H1 (cell line): ENCODE results near the gene CNNM2. TPM values are rescaled to one million over a fixed set of nuclear protein-coding genes. Genes with fewer than 3 reads are reported as not detected.

Experiments used
- CTCF ChIA-PET: fragments of 300-600 bp; sonication (Branson Sonifier 250); formaldehyde crosslinking; loops from one replicate; lab custom pipeline; 2021; ENCODE audit not compliant: partially characterized antibody; lab: Charles Lee
- POLR2A ChIA-PET: fragments of 300-600 bp; sonication (Branson Sonifier 250); formaldehyde crosslinking; loops from one replicate; lab custom pipeline; 2021; ENCODE audit warnings: inconsistent platforms; ENCODE audit not compliant: partially characterized antibody; lab: Charles Lee
- DNase-seq, 2 experiments: peaks; one replicate each; pipeline versions ENCODE4 v3.0.0 to v3.0.0-alpha.2; 2010 to 2022; ENCODE audit warnings: low spot score in 2 of 2, low read depth in 1 of 2, mixed read lengths in 1 of 2
- FAIRE-seq: peaks from 2 replicates; lab custom pipeline; 2011; peaks lifted over from hg19 to GRCh38; lab: Jason Lieb, UNC
- H2AFZ ChIP-seq: 2 replicates; pipeline ENCODE4 v1.8.1; 2012; ENCODE audit warnings: low read length, inconsistent platforms
- H2AK5ac ChIP-seq: 2 replicates; pipeline ENCODE4 v1.6.1; 2013; ENCODE audit warnings: low read depth, low read length
- H2BK120ac ChIP-seq: replicated peaks from 2 replicates; pipeline ENCODE3; 2013; ENCODE audit warnings: low read depth, low read length, inconsistent platforms
- H2BK12ac ChIP-seq: 2 replicates; pipeline ENCODE4 v1.6.1; 2013; ENCODE audit warnings: low read depth, low read length
- H2BK15ac ChIP-seq: 2 replicates; pipeline ENCODE4 v1.6.1; 2013; ENCODE audit warnings: low read length
- H2BK20ac ChIP-seq: 2 replicates; pipeline ENCODE4 v1.6.1; 2013; ENCODE audit warnings: low read length
- H2BK5ac ChIP-seq: 2 replicates; pipeline ENCODE4 v1.6.1; 2013; ENCODE audit warnings: low read depth, low read length
- H3K14ac ChIP-seq: 2 replicates; pipeline ENCODE4 v1.6.1; 2013; ENCODE audit warnings: inconsistent platforms; ENCODE audit not compliant: insufficient read length
- H3K18ac ChIP-seq: 2 replicates; pipeline ENCODE4 v1.6.1; 2013; ENCODE audit warnings: low read length; ENCODE audit errors: extremely low read depth
- H3K23ac ChIP-seq: 2 replicates; pipeline ENCODE4 v1.6.1; 2013; ENCODE audit warnings: inconsistent platforms; ENCODE audit not compliant: insufficient read length
- H3K23me2 ChIP-seq: 2 replicates; pipeline ENCODE4 v1.6.1; 2013; ENCODE audit warnings: low read depth, low read length
- H3K27ac ChIP-seq: 2 replicates; pipeline ENCODE4 v1.6.1; 2011; ENCODE audit warnings: low read depth, low read length, inconsistent platforms
- H3K27me3 ChIP-seq, 4 experiments: replicated peaks in 1 of 4; 1 replicate in 1 of 4; 2 replicates in 3 of 4; pipeline versions ENCODE4 v1.6.1 to v1.8.1; 2011 to 2013; ENCODE audit warnings: low read length in 3 of 4, mild to moderate bottlenecking in 3 of 4, inconsistent platforms in 2 of 4, mixed read lengths in 2 of 4, moderate library complexity in 1 of 4; ENCODE audit not compliant: control insufficient read depth in 3 of 4, insufficient read depth in 3 of 4; ENCODE audit errors: extremely low read depth in 1 of 4
- H3K36me3 ChIP-seq, 4 experiments: 2 replicates each; pipeline versions ENCODE4 v1.6.1 to v1.8.1; 2011 to 2013; ENCODE audit warnings: mild to moderate bottlenecking in 4 of 4, low read length in 3 of 4, moderate library complexity in 2 of 4, control low read depth in 1 of 4, inconsistent platforms in 1 of 4; ENCODE audit not compliant: insufficient read depth in 4 of 4, control insufficient read depth in 2 of 4
- H3K4ac ChIP-seq: replicated peaks from 2 replicates; pipeline ENCODE3; 2013; ENCODE audit warnings: low read length, low read depth, mixed read lengths, inconsistent platforms; ENCODE audit not compliant: insufficient read length
- H3K4me1 ChIP-seq, 4 experiments: replicated peaks in 1 of 4; 1 replicate in 1 of 4; 2 replicates in 3 of 4; pipeline versions ENCODE4 v1.6.1 to v1.8.1; 2011 to 2013; ENCODE audit warnings: low read length in 3 of 4, inconsistent platforms in 2 of 4, mixed read lengths in 1 of 4; ENCODE audit not compliant: insufficient read depth in 4 of 4, control insufficient read depth in 3 of 4
- H3K4me2 ChIP-seq, 2 experiments: 2 replicates each; pipeline versions ENCODE4 v1.6.1 to v1.8.1; 2011 to 2013; ENCODE audit warnings: low read depth in 2 of 2, low read length in 2 of 2, control low read depth in 1 of 2, inconsistent platforms in 1 of 2, mild to moderate bottlenecking in 1 of 2; ENCODE audit not compliant: insufficient read depth in 1 of 2
- H3K4me3 ChIP-seq, 4 experiments: fragments of 200-600, 300-600 bp in 1 of 4; sonication (generic), shearing (Covaris generic), sonication (Bioruptor Twin) in 1 of 4; 2 replicates each; pipeline versions ENCODE4 v1.5.1 to v1.8.1; 2011 to 2016; ENCODE audit warnings: low read length in 4 of 4, low read depth in 3 of 4, control low read depth in 2 of 4, inconsistent platforms in 2 of 4, mild to moderate bottlenecking in 2 of 4, mixed read lengths in 1 of 4, moderate library complexity in 1 of 4; ENCODE audit not compliant: insufficient read depth in 2 of 4; ENCODE audit errors: extremely low read depth in 1 of 4
- H3K56ac ChIP-seq: replicated peaks from 2 replicates; pipeline ENCODE3; 2013; ENCODE audit warnings: low read depth, mild to moderate bottlenecking, mixed read lengths, low read length, inconsistent platforms; ENCODE audit not compliant: insufficient read length
- H3K79me1 ChIP-seq: 2 replicates; pipeline ENCODE4 v1.6.1; 2013; ENCODE audit warnings: low read depth, low read length, control low read depth
- H3K79me2 ChIP-seq, 2 experiments: 2 replicates each; pipeline versions ENCODE4 v1.6.1 to v1.8.1; 2012 to 2013; ENCODE audit warnings: low read length in 2 of 2, mild to moderate bottlenecking in 2 of 2, inconsistent platforms in 1 of 2; ENCODE audit not compliant: insufficient read depth in 2 of 2, control insufficient read depth in 1 of 2
- H3K9ac ChIP-seq, 4 experiments: replicated peaks in 1 of 4; 1 replicate in 1 of 4; 2 replicates in 3 of 4; pipeline versions ENCODE4 v1.6.1 to v1.8.1; 2011 to 2013; ENCODE audit warnings: low read depth in 3 of 4, low read length in 3 of 4, control low read depth in 2 of 4, mild to moderate bottlenecking in 2 of 4, moderate library complexity in 2 of 4, inconsistent platforms in 1 of 4; ENCODE audit errors: extremely low read depth in 1 of 4
- H3K9me3 ChIP-seq, 2 experiments: 2 replicates each; pipeline versions ENCODE4 v1.6.1 to v1.8.1; 2012 to 2013; ENCODE audit warnings: mild to moderate bottlenecking in 2 of 2, moderate library complexity in 2 of 2, control low read depth in 1 of 2, inconsistent platforms in 1 of 2, low read depth in 1 of 2, low read length in 1 of 2, mixed read lengths in 1 of 2; ENCODE audit not compliant: insufficient read depth in 2 of 2
- H4K20me1 ChIP-seq, 2 experiments: replicated peaks in 1 of 2; 2 replicates each; pipeline versions ENCODE3 to v1.8.1; 2011 to 2013; ENCODE audit warnings: inconsistent platforms in 2 of 2, low read length in 2 of 2, mild to moderate bottlenecking in 1 of 2; ENCODE audit not compliant: insufficient read depth in 2 of 2, control insufficient read depth in 1 of 2
- H4K5ac ChIP-seq: 2 replicates; pipeline ENCODE4 v1.6.1; 2013; ENCODE audit warnings: low read length, low read depth, mixed read lengths, inconsistent platforms; ENCODE audit not compliant: insufficient read length
- H4K8ac ChIP-seq: 2 replicates; pipeline ENCODE4 v1.8.0; 2013; ENCODE audit warnings: mild to moderate bottlenecking, moderate library complexity, low read length, inconsistent platforms; ENCODE audit not compliant: insufficient read depth; ENCODE audit errors: extremely low read depth
- H4K91ac ChIP-seq: replicated peaks from 2 replicates; pipeline ENCODE3; 2013; ENCODE audit warnings: low read length, mixed read lengths, inconsistent platforms; ENCODE audit not compliant: insufficient read length
- CHD2 ChIP-seq: IDR thresholded peaks from 2 replicates; pipeline ENCODE4 v1.6.1; 2012; ENCODE audit warnings: low read length, improper control_type of control experiment
- EGR1 ChIP-seq: IDR thresholded peaks from 2 replicates; pipeline ENCODE4 v1.6.1; 2011; ENCODE audit warnings: low read depth, low read length, borderline replicate concordance
- EZH2 ChIP-seq: fragments of 200-600 bp; sonication (generic); IDR thresholded peaks from 2 replicates; pipeline ENCODE4 v1.7.1; 2012; ENCODE audit warnings: low read depth, mild to moderate bottlenecking, moderate library complexity, low read length, inconsistent platforms; ENCODE audit not compliant: severe bottlenecking
- PHF8 ChIP-seq: fragments of 200-600 bp; sonication (generic); conservative IDR thresholded peaks from 2 replicates; pipeline ENCODE4 v1.7.1; 2012; ENCODE audit warnings: low read depth, mild to moderate bottlenecking, inconsistent platforms, low read length, moderate library complexity
- POU5F1 ChIP-seq: IDR thresholded peaks from 2 replicates; pipeline ENCODE4 v1.6.1; 2011; ENCODE audit warnings: low read depth, mild to moderate bottlenecking, low read length, moderate library complexity
- SAP30 ChIP-seq: fragments of 300-600 bp; sonication (generic); IDR thresholded peaks from 2 replicates; pipeline ENCODE4 v1.7.1; 2012; ENCODE audit warnings: low read length, moderate library complexity, mild to moderate bottlenecking, inconsistent platforms; ENCODE audit not compliant: insufficient read depth, insufficient replicate concordance
- SP1 ChIP-seq: IDR thresholded peaks from 2 replicates; pipeline ENCODE4 v1.6.1; 2011; ENCODE audit warnings: low read depth, low read length
- SP2 ChIP-seq: IDR thresholded peaks from 2 replicates; pipeline ENCODE4 v1.6.1; 2012; ENCODE audit warnings: mild to moderate bottlenecking, low read length, inconsistent platforms
- SUZ12 ChIP-seq: fragments of 200-600 bp; sonication (generic); IDR thresholded peaks from 2 replicates; pipeline ENCODE4 v1.6.1; 2012; ENCODE audit warnings: mild to moderate bottlenecking, inconsistent platforms, low read length, moderate library complexity, mixed read lengths
- WGBS, 2 experiments: shearing (Covaris generic) in 1 of 2; methylation state at CpG; one replicate each; pipeline versions ENCODE4 v1.1.6 to v1.1.7; 2013 to 2015; ENCODE audit warnings: low lambda C conversion rate in 2 of 2, mixed read lengths in 2 of 2, inconsistent platforms in 1 of 2, low coverage in 1 of 2, missing lambda C conversion rate in 1 of 2; ENCODE audit not compliant: insufficient replicate concordance in 2 of 2, insufficient coverage in 1 of 2, insufficient read length in 1 of 2; ENCODE audit errors: extremely low coverage in 1 of 2, missing lambda C conversion rate in 1 of 2; 5-methylcytosine and 5-hydroxymethylcytosine counted together
- polyA plus RNA-seq, 7 experiments: library from polyadenylated mRNA; depleted of rRNA in 3 of 7; stranded (reverse) in 5 of 7; unstranded in 2 of 7; fragments of >200 nt in 5 of 7; fragments of 200-250 nt in 2 of 7; gene quantifications; 1 replicate in 5 of 7; 2 replicates in 1 of 7; 4 replicates in 1 of 7; pipeline versions ENCODE4 v1.2.1 to v1.2.3, GENCODE V29; 2011 to 2013; ENCODE audit warnings: missing spikeins in 2 of 7, mixed read lengths in 2 of 7
- total RNA-seq: library from RNA; stranded (reverse); fragmentation: NEBNext Ultra II Directional; extraction: Animal tissue kit (Norgen Biotek cat#: 25700); gene quantifications from 2 replicates; pipeline ENCODE4 v1.2.1, GENCODE V29; 2021
- TF ChIP-seq, protein P1 (sequence below): IDR thresholded peaks from 2 replicates; pipeline ENCODE4 v1.6.1; 2012; ENCODE audit warnings: inconsistent platforms
- TF ChIP-seq, protein P2 (sequence below), 3 experiments: IDR thresholded peaks; 1 replicate in 2 of 3; 2 replicates in 1 of 3; pipeline versions ENCODE4 v1.5.1 to v1.6.1; 2011; ENCODE audit warnings: low read length in 3 of 3, mild to moderate bottlenecking in 3 of 3, inconsistent platforms in 2 of 3, low read depth in 1 of 3, moderate library complexity in 1 of 3; ENCODE audit not compliant: insufficient read depth in 1 of 3; ENCODE audit errors: control extremely low read depth in 1 of 3

CNNM2 gene
- total and polyA plus RNA-seq, 2 of the 8 experiments (the other 6 are each of a cell fraction or from before 2014, with no cell fraction given): 7.3 to 23.6 TPM

DNA sequence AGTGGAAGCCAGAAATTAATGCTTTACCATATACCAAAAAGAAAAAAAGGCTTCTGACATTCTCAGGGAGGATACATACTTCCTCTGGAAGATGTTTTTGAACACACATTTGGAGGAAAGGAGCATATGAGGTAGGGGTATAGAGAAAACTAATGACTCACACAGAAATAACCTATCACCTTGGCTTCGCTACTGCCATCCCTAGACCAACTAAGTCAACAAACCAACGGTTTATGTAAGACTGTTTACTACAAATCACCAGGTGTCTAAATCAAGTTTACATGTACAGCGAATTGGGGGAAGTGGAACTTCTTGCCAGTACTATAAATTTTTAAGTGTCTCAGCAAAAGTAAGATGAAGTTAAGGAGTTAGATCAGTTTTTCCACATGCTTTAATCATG lies 178.0 kb downstream of the CNNM2 start:
- Histone ChIP-seq H3K4me3 (no peak overlapping the region), H3K4ac (no peak overlapping the region), H2BK12ac (no peak overlapping the region), H3K79me1 (no peaks in the 10 kb centered on the region), H3K4me1 (no peaks in the 10 kb centered on the region), H3K23ac (no peak overlapping the region), H3K36me3 (peaks cover 10 to 66% (median 27%) of the 10 kb centered on the region in 4 experiments; a peak in 7 of 8 replicates), H2BK5ac (no peak overlapping the region), H4K8ac (no peak overlapping the region), H3K27me3 (no peaks in the 10 kb centered on the region), H4K5ac (no peak overlapping the region), H3K79me2 (no peaks in the 10 kb centered on the region), H2AK5ac (no peak overlapping the region), H2BK120ac (no peak overlapping the region), H3K14ac (no peak overlapping the region), H3K27ac (no peak overlapping the region), H3K9ac (no peak overlapping the region), H2BK20ac (no peak overlapping the region), H3K9me3 (no peaks in the 10 kb centered on the region), H3K56ac (no peak overlapping the region), H4K20me1 (peaks cover 0 to 1% of the 10 kb centered on the region in 2 experiments), H2BK15ac (no peak overlapping the region), H3K23me2 (no peaks in the 10 kb centered on the region), H2AFZ (no peak overlapping the region), H3K18ac (no peak overlapping the region), H4K91ac (no peak overlapping the region), H3K4me2 (no peak overlapping the region)
- CTCF ChIA-PET: interaction anchor here (0.6 to 2.1 kb wide), 3 partner anchors 11 to 266 kb away, joined by 3 to 11 read pairs (median 4); no protein-coding TSS in a partner anchor
- 91% methylated on average over 3 of the region's 3 CpGs; no CpG with 5 or more reads in 1 of the 2 experiments for WGBS, 2 experiments
- FAIRE-seq: no peak
- no peak for DNase-seq
- POLR2A ChIA-PET: no interaction called here
- TF ChIP-seq, protein P1, sequence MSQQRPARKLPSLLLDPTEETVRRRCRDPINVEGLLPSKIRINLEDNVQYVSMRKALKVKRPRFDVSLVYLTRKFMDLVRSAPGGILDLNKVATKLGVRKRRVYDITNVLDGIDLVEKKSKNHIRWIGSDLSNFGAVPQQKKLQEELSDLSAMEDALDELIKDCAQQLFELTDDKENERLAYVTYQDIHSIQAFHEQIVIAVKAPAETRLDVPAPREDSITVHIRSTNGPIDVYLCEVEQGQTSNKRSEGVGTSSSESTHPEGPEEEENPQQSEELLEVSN: no peak
- TF ChIP-seq SP1: no peak
- TF ChIP-seq PHF8: no peak
- TF ChIP-seq POU5F1: no peak
- no peak for TF ChIP-seq SUZ12
- no peak for TF ChIP-seq SP2
- TF ChIP-seq EGR1: no peak
- TF ChIP-seq, protein P2, sequence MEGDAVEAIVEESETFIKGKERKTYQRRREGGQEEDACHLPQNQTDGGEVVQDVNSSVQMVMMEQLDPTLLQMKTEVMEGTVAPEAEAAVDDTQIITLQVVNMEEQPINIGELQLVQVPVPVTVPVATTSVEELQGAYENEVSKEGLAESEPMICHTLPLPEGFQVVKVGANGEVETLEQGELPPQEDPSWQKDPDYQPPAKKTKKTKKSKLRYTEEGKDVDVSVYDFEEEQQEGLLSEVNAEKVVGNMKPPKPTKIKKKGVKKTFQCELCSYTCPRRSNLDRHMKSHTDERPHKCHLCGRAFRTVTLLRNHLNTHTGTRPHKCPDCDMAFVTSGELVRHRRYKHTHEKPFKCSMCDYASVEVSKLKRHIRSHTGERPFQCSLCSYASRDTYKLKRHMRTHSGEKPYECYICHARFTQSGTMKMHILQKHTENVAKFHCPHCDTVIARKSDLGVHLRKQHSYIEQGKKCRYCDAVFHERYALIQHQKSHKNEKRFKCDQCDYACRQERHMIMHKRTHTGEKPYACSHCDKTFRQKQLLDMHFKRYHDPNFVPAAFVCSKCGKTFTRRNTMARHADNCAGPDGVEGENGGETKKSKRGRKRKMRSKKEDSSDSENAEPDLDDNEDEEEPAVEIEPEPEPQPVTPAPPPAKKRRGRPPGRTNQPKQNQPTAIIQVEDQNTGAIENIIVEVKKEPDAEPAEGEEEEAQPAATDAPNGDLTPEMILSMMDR (IDR thresholded peaks at IDR 0.05; ENCODE audit: control extremely low read depth in 1 of 3, insufficient read depth in 1 of 3, low read depth in 1 of 3, low read length in 3 of 3): no peak
- no peak for TF ChIP-seq CHD2
- TF ChIP-seq SAP30: no peak
- TF ChIP-seq EZH2: no peak
